Heart right ventricle (tissue), 16 donors: ENCODE results near the gene BRIP1. TPM values are rescaled to one million over a fixed set of nuclear protein-coding genes. Genes with fewer than 3 reads are reported as not detected.

Experiments
- ATAC-seq, 8 donors: fragments of 200-7000 bp; cut with Tn5 transposase; one replicate each; pipeline ENCODE4 v1.9.1; 2020; ENCODE audit warnings: mild to moderate bottlenecking in 8 of 8, moderate library complexity in 8 of 8, moderate number of reproducible peaks in 1 of 8
- DNase-seq, 2 donors: peaks; one replicate each; pipeline ENCODE4 v3.0.0-alpha.2; 2020
- H3K27ac ChIP-seq, 10 donors: fragments of 200-600 bp; sonication (generic) in 2 of 10; one replicate each; pipeline versions ENCODE4 v1.5.0 to v1.8.0; 2020 to 2022; ENCODE audit warnings: mild to moderate bottlenecking in 3 of 10
- H3K27me3 ChIP-seq, 7 donors: fragments of 200-600 bp; one replicate each; pipeline ENCODE4 v1.8.0; 2021 to 2022; ENCODE audit warnings: mild to moderate bottlenecking in 2 of 7
- H3K36me3 ChIP-seq, 9 donors: fragments of 200-600 bp; sonication (generic) in 1 of 9; one replicate each; pipeline versions ENCODE4 v1.5.0 to v1.8.0; 2020 to 2022; ENCODE audit warnings: mild to moderate bottlenecking in 2 of 9
- H3K4me1 ChIP-seq, 9 donors: fragments of 200-600 bp; sonication (generic) in 1 of 9; one replicate each; pipeline versions ENCODE4 v1.5.0 to v1.8.0; 2020 to 2022; ENCODE audit warnings: mild to moderate bottlenecking in 4 of 9
- H3K4me3 ChIP-seq, 10 donors: fragments of 200-600 bp; sonication (generic) in 2 of 10; one replicate each; pipeline versions ENCODE4 v1.5.0 to v1.8.0; 2020 to 2022; ENCODE audit warnings: mild to moderate bottlenecking in 7 of 10, moderate library complexity in 2 of 10
- H3K9me3 ChIP-seq, 11 donors: fragments of 200-600 bp in 10 of 11; sonication (generic) in 2 of 11; one replicate each; pipeline versions ENCODE4 v1.5.0 to v1.8.0; 2013 to 2022; ENCODE audit warnings: mild to moderate bottlenecking in 2 of 11, control low read depth in 1 of 11, moderate library complexity in 1 of 11
- WGBS, 2 donors: extraction: QIAGEN DNeasy Blood & Tissue Kit; methylation state at CpG; one replicate each; pipeline ENCODE4 v1.1.7; 2013; ENCODE audit warnings: inconsistent platforms in 1 of 2; 5-methylcytosine and 5-hydroxymethylcytosine counted together
- intact Hi-C, 10 donors: fragments of 100-400 bp; cut with DNase I; formaldehyde crosslinking; loops; one replicate each; pipeline versions ENCODE4 v1.11.1 to v1.14.2; 2022
- polyA plus RNA-seq, 2 donors: library from polyadenylated mRNA; stranded (reverse); fragments of 200-250 nt; gene quantifications; one replicate each; pipeline ENCODE4 v1.2.3, GENCODE V29; 2013
- total RNA-seq, 10 donors: library from RNA; stranded (reverse); fragmentation: NEBNext Ultra II Directional in 3 of 10; extraction: Animal tissue kit (Norgen Biotek cat#: 25700) in 3 of 10; gene quantifications; one replicate each; pipeline versions ENCODE4 v1.2.1 to v1.2.4, GENCODE V29; 2021 to 2023
- TF ChIP-seq, protein P1 (sequence below), 9 donors: fragments of 200-600 bp; sonication (generic) in 2 of 9; IDR thresholded peaks; one replicate each; pipeline versions ENCODE4 v1.5.0 to v1.8.0; 2021 to 2022; ENCODE audit warnings: antibody characterized with exemption in 9 of 9, mild to moderate bottlenecking in 5 of 9, moderate library complexity in 1 of 9
- donor health status: Arrhythmogenic right ventricular cardiomyopathy.
- donor health status: ischemic (EF 13 %, LVEDD 7.1; RV severe dilation, severe dysfunction).
- donor health status: healthy with polysubstance abuse.
- donor health status: DM: no; HTN: yes; CAD: no.
- donor health status: DM: no; HTN: no; CAD: no.
- donor health status: ischemic (EF 25% LVEDD 6.9; RV normal size, moderate dysfunction).
- donor health status: ischemic (EF 25% LVEDD 5.7; RV mildly dilated, moderate dysfunction).
- donor health status: healthy.
- donor health status: DM: yes; HTN: yes; CAD: no.
- donor health status: Ischemic cardiomyopathy.
- donor health status: ischemic (EF 35%, LVEDD 5.7; RV mildly dilated, moderate dysfunction).
- donor health status: nonischemic (EF 11% LVEDD 7.7; RV severe dilation, severe dysfunction).
- donor health status: DM: yes; HTN: yes; CAD: no.
- donor health status: PGD.
- donor health status: ischemic (EF 29% LVEDD 5.4; RV normal size, mild dysfunction).
- donor health status: nonischemic (EF 23%, LVEDD 6.1; RV moderate dilation, normal function).

Gene BRIP1
- total and polyA plus RNA-seq, 12 donors, result 0.03 to 2.1 (median 0.22) TPM; not detected in 1

DNA sequence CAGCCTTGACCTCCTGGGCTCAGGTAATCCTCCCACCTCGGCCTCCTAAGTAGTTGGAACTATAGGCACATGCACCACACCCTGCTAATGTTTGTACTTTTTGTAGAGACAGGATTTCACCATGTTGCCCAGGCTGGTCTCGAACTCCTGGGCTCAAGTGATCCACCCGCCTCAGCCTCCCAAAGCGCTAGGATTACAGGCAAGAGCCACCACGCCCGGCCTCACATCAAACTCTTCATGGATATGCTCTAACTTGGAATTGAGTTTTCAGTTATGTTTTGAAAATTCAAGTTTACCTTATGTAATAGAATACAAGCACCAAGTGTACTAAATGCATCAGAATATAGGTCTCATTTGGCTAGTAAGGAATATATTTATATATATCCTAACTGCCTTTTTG is 119.6 kb downstream of the BRIP1 start:
- intact Hi-C loops, result no loop called here
- Histone ChIP-seq H3K36me3 (no peaks in the 10 kb centered on the region), H3K27ac (no peak overlapping the region), H3K4me1 (no peaks in the 10 kb centered on the region), H3K9me3 (peaks cover 0 to 40% (median 9%) of the 10 kb centered on the region in 11 donors), H3K27me3 (no peaks in the 10 kb centered on the region), H3K4me3 (no peak overlapping the region)
- ATAC-seq (no peak), DNase-seq (no peak)
- WGBS, 2 donors, result 96 to 97% methylated on average over 6 of the region's 6 CpGs
- TF ChIP-seq, protein P1, sequence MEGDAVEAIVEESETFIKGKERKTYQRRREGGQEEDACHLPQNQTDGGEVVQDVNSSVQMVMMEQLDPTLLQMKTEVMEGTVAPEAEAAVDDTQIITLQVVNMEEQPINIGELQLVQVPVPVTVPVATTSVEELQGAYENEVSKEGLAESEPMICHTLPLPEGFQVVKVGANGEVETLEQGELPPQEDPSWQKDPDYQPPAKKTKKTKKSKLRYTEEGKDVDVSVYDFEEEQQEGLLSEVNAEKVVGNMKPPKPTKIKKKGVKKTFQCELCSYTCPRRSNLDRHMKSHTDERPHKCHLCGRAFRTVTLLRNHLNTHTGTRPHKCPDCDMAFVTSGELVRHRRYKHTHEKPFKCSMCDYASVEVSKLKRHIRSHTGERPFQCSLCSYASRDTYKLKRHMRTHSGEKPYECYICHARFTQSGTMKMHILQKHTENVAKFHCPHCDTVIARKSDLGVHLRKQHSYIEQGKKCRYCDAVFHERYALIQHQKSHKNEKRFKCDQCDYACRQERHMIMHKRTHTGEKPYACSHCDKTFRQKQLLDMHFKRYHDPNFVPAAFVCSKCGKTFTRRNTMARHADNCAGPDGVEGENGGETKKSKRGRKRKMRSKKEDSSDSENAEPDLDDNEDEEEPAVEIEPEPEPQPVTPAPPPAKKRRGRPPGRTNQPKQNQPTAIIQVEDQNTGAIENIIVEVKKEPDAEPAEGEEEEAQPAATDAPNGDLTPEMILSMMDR (IDR thresholded peaks at IDR 0.05), result no peak

DNA sequence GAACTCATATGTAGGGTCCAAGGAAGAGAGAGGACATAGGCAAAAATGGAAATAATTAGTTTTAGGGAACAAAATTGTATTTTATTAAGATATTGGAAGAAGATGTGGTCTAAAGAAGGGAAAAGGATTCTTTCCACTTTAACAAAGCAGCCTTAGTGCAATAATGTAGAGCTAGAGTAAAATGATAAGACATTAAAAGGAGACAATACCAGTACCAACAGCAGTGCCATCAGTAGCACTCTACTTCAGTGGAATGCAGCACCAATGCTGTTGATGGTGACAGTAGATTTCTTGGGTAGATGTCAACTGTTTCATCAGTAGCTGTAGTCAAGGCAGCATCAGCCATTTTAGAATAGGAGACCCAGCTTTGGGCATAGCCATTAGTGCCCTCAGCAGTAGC is 124.3 kb downstream of the BRIP1 start:
- H3K27ac ChIP-seq, result no peak overlapping the region
- H3K27me3 ChIP-seq, result no peaks in the 10 kb centered on the region
- ATAC-seq, result no peak
- intact Hi-C loops, result no loop called here
- no peak overlapping the region for H3K4me3 ChIP-seq
- no peak for DNase-seq
- no peaks in the 10 kb centered on the region for H3K4me1 ChIP-seq
- H3K36me3 ChIP-seq, result no peaks in the 10 kb centered on the region
- H3K9me3 ChIP-seq, result peaks cover 0 to 34% (median 13%) of the 10 kb centered on the region in 11 donors
- TF ChIP-seq, protein P1 (IDR thresholded peaks at IDR 0.05), result no peak

DNA sequence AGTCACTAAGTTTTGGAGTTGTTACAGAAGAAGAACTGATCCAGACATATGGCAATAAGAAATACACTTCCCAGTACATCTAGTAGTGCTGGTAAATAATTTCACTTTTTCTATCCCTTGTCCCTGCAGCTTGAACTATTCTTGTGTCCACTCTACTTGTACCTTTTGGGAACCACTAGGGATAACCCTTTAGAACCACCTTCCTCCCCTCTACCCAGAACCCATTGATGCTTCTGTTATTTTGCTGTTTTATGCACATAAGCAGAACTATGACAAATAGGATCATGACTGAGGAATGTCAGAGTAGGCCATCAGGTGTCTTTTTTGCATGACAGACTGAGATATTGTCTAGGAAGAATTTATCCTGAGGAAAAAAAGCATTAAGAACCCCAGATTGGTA is 125.1 kb downstream of the BRIP1 start:
- Histone ChIP-seq H3K4me3 (no peak overlapping the region), H3K27me3 (no peaks in the 10 kb centered on the region), H3K27ac (no peak overlapping the region), H3K4me1 (no peaks in the 10 kb centered on the region), H3K36me3 (no peaks in the 10 kb centered on the region), H3K9me3 (peaks cover 0 to 34% (median 13%) of the 10 kb centered on the region in 11 donors)
- TF ChIP-seq, protein P1 (IDR thresholded peaks at IDR 0.05), result no peak
- intact Hi-C loops, result no loop called here
- ATAC-seq, result no peak
- no peak for DNase-seq

DNA sequence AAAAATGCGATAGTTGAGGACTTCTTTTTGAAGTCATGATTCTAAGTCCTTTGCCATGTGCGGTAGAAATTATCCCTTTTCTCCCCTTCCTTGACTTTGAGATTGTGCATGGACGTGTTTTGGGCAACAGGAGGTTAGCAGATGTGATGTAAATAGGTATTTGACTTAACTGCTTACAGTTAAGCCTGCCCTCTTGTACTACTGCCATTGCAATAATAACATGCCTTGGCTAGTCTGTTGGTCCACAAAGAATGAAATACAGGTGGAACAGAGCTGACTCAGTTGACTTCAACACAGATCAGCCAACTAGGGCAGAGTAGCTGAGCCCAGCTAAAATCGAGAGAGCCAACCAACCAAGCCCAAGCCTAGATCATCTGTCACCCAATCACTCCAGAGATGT is 125.5 kb downstream of the BRIP1 start:
- intact Hi-C loops, result no loop called here
- Histone ChIP-seq H3K36me3 (no peaks in the 10 kb centered on the region), H3K4me3 (no peak overlapping the region), H3K9me3 (peaks cover 0 to 34% (median 13%) of the 10 kb centered on the region in 11 donors), H3K4me1 (no peaks in the 10 kb centered on the region), H3K27me3 (no peaks in the 10 kb centered on the region), H3K27ac (no peak overlapping the region)
- no peak for ATAC-seq
- no peak for DNase-seq
- WGBS, 2 donors, result 98 to 99% methylated on average over 4 of the region's 4 CpGs
- TF ChIP-seq, protein P1 (IDR thresholded peaks at IDR 0.05), result no peak

DNA sequence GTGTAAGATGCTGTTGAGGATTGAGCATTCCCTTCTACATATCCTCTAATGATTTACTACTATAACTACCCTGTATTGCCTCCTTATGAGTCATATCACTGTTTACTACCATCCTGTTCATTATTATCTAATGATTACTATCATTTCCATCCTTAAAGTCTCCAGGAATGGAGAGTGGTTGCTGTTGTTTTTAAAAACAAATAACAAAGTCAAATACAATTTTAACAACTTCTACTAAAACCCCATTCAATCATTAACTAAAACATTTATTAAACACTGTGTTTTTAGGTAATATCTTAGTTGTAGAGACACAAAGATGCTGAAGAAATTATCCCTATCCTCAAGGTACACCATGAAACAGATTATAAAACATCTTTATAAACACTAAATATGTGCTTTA is 126.9 kb downstream of the BRIP1 start:
- no peak for DNase-seq
- peaks cover 0 to 25% (median 7%) of the 10 kb centered on the region in 11 donors for H3K9me3 ChIP-seq
- no peak overlapping the region for H3K27ac ChIP-seq
- H3K36me3 ChIP-seq, result no peaks in the 10 kb centered on the region
- intact Hi-C loops, result no loop called here
- no peaks in the 10 kb centered on the region for H3K4me1 ChIP-seq
- TF ChIP-seq, protein P1 (IDR thresholded peaks at IDR 0.05), result no peak
- no peaks in the 10 kb centered on the region for H3K27me3 ChIP-seq
- no peak for ATAC-seq
- no peak overlapping the region for H3K4me3 ChIP-seq
